GM10248 (cell line): ENCODE results near the gene TRIM24.

Experiments
- CTCF ChIA-PET: fragments of 300-600 bp; sonication (Branson Sonifier 250); formaldehyde crosslinking; extraction: SDS; loops from one replicate; lab custom pipeline; 2021; ENCODE audit warnings: antibody characterized with exemption; lab: Yijun Ruan, JAX
- POLR2A ChIA-PET: fragments of 350-650 bp; sonication (Branson Sonifier 250); formaldehyde crosslinking; extraction: SDS; loops from one replicate; lab custom pipeline; 2020; ENCODE audit warnings: antibody characterized with exemption; lab: Yijun Ruan, JAX
- DNase-seq: peaks from one replicate; pipeline ENCODE4 v3.0.0; 2012; ENCODE audit errors: extremely low spot score
- CTCF ChIP-seq: IDR thresholded peaks from 2 replicates; pipeline ENCODE4 v1.5.1; 2012; ENCODE audit warnings: mild to moderate bottlenecking, low read depth; ENCODE audit errors: extremely low read depth, missing control alignments, control extremely low read depth

TRIM24 gene

DNA sequence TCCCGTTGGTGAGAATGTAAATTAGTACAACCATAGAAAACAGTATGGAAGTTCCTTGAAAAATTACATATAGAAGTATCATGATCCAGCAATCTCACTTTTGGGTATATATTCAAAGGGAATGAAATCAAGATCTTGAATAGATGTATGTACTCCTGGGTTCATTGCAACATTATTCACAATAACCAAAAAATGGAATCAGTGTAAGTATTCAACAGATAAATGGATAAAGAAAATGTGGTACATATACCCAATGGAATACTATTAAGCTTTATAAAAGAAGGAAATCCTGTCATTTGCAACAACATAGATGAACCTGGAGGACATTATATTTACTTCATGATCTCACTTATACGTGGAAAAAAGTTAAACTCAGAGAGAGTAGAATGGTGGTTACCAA, 86.8 kb downstream of the TRIM24 start:
- CTCF ChIA-PET = no interaction called here
- POLR2A ChIA-PET = no interaction called here

DNA sequence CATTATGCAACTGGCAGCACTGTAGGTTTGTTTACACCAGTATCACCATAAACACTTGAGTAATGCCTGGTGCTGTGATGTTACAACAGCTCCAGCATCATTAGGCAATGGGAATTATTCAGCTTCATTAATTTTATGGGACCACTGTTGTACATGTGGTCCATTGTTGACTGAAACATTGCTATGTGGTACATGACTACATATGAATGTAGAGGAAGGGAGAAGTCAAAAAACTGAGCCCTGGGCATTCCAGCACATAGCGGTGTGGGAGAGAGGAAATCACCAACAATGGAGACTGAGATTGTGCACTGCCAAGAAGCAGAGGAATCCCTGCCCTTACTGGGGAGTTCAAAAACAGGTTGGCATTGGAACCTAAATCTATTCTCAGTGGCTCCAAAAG, 89.0 kb downstream of the TRIM24 start:
- POLR2A ChIA-PET = no interaction called here
- no peak for TF ChIP-seq CTCF
- DNase-seq = no peak
- CTCF ChIA-PET = interaction anchor here (1.4 kb wide), 1 partner anchor 36 kb away, joined by 4 read pairs; no protein-coding TSS in a partner anchor

More for the DNA sequence above, 86.8 kb downstream of the TRIM24 start:
- no peak for DNase-seq
- TF ChIP-seq CTCF = no peak

GRCh38 chr7:138550337-138550736, 90.3 kb downstream of the TRIM24 start:
- no peak for DNase-seq
- ChIA-PET CTCF (no interaction called here), POLR2A (no interaction called here)
- no peak for TF ChIP-seq CTCF

- CTCF ChIA-PET = interaction anchor here (1.4 kb wide), 1 partner anchor 9 kb away, joined by 3 read pairs; no protein-coding TSS in a partner anchor
Measured at GRCh38 chr7:138551102-138551501, 91.0 kb downstream of the TRIM24 start.

DNA sequence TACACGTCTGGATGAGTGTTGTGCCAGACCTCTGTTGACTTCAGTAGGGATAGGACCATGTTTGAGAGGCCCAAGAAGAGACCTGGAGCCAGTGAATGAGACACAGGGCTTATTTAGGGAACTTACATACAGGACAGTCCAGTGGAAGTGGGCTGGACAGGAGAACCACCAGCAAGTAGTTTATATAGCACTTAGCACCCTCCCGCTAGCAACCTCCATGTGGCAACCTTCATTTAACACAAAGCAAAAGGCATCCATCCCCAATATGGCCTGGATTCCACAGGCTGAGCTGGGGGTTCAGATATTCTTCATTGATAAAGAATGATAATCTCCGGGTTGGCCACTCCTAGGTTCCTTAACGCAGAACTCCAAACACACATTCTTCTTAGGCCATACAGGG, 93.7 kb downstream of the TRIM24 start:
- CTCF ChIA-PET = interaction anchor here (1.2 kb wide), 1 partner anchor 18 kb away, joined by 3 read pairs; no protein-coding TSS in a partner anchor
- TF ChIP-seq CTCF = no peak
- DNase-seq = no peak
- POLR2A ChIA-PET = no interaction called here

More at GRCh38 chr7:138551102-138551501, 91.0 kb downstream of the TRIM24 start:
- no peak for DNase-seq
- no peak for TF ChIP-seq CTCF
- POLR2A ChIA-PET = no interaction called here

DNA sequence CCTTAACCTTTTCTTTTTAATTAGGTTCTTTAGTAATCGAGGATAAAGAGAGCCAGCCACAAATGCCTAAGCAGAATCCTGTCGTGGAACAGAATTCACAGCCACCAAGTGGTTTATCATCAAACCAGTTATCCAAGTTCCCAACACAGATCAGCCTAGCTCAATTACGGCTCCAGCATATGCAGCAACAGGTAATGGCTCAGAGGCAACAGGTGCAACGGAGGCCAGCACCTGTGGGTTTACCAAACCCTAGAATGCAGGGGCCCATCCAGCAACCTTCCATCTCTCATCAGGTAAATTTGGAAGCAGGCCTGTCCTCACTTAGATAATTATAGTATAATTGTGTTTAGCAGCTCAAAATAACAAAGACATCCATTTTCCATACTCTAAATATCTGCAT, 94.6 kb downstream of the TRIM24 start:
- TF ChIP-seq CTCF = no peak
- CTCF ChIA-PET = no interaction called here
- no peak for DNase-seq
- POLR2A ChIA-PET = no interaction called here
